ENCODE results near the gene TMX4. TPM values are rescaled to one million over a fixed set of nuclear protein-coding genes. Genes with fewer than 3 reads are reported as not detected.
"Not testable (repeated sequence)": the region's sequence is repeated elsewhere in the genome, so short reads cannot be mapped to it uniquely, and the experiment has no call there.

The TMX4 gene
- total RNA-seq, 2 donors from 2014 or later, result 57.0 to 236 TPM

DNA sequence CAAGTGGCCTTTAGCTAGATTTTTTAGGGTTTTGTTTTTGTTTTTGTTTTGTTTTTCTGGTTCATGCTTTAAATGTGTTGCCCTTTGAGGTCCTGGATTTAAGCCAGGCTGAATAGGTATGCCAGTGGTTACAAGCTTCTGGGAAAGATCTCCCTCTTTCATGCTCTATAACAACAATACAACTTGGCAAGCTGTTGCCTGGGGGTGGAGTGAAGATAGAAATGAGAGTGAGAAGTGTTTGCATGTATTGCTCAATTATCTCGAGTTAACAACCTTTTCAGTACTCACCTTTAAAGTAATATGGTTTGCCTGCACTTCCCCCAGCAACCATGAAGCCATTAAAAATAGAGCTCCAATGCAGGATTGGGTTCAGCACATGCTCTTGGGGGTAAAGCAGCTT, 60.1 kb downstream of the TMX4 start:
- intact Hi-C loops (cut with DNase I), result no loop called here
- WGBS, result 25% methylated on average over 1 of the region's 1 CpG
- H3K36me3 ChIP-seq, result no peaks in the 10 kb centered on the region
- TF ChIP-seq, protein P1, sequence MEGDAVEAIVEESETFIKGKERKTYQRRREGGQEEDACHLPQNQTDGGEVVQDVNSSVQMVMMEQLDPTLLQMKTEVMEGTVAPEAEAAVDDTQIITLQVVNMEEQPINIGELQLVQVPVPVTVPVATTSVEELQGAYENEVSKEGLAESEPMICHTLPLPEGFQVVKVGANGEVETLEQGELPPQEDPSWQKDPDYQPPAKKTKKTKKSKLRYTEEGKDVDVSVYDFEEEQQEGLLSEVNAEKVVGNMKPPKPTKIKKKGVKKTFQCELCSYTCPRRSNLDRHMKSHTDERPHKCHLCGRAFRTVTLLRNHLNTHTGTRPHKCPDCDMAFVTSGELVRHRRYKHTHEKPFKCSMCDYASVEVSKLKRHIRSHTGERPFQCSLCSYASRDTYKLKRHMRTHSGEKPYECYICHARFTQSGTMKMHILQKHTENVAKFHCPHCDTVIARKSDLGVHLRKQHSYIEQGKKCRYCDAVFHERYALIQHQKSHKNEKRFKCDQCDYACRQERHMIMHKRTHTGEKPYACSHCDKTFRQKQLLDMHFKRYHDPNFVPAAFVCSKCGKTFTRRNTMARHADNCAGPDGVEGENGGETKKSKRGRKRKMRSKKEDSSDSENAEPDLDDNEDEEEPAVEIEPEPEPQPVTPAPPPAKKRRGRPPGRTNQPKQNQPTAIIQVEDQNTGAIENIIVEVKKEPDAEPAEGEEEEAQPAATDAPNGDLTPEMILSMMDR (IDR thresholded peaks at IDR 0.05), result no peak
- no peak for TF ChIP-seq POLR2AphosphoS5 (IDR thresholded peaks at IDR 0.05)
- TF ChIP-seq POLR2A (IDR thresholded peaks at IDR 0.05), result no peak
- no peaks in the 10 kb centered on the region for H3K4me1 ChIP-seq (replicated peaks)
- H3K9me3 ChIP-seq, result no peaks in the 10 kb centered on the region
- H3K27ac ChIP-seq, result no peak overlapping the region
- no peak overlapping the region for H3K4me3 ChIP-seq
- no peak for DNase-seq (ENCODE audit: low spot score)
- H3K27me3 ChIP-seq (replicated peaks; ENCODE audit: insufficient read depth), result no peaks in the 10 kb centered on the region

DNA sequence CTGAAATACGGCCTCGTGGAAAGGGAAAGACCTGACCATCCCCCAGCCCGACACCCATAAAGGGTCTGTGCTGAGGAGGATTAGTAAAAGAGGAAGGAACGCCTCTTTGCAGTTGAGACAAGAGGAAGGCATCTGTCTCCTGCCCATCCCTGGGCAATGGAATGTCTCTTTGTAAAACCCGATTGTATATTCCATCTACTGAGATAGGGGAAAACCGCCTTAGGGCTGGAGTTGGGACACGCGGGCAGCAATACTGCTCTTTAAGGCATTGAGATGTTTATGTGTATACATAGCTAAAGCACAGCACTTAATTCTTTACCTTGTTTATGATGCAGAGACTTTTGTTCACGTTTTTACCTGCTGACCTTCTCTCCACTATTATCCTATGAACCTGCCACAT, 63.0 kb downstream of the TMX4 start:
- intact Hi-C loops (cut with DNase I), result not testable (repeated sequence)
- WGBS, result 62% methylated on average over 9 of the region's 9 CpGs

DNA sequence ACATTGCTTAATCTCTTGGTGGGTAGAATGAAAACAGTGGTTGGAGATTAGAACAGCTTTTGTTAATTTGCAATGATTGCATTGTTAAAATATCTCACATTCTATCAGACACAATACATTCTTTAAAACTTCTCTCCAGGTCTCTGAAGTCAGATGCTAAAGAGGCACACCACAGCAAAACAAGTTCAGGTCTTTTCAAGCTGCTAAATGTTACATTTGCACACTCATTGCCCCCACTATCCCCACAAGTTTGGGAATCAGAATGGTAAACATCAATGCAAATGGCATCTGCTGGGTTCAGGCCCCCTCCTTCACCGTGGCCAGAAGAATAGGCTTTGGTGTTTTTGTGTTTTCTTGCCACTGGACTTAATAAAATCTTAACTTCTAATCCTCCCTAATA, 69.2 kb downstream of the TMX4 start:
- H3K27ac ChIP-seq, result no peak overlapping the region
- no peak for DNase-seq (ENCODE audit: low spot score)
- TF ChIP-seq, protein P1 (IDR thresholded peaks at IDR 0.05), result no peak
- no peak for TF ChIP-seq POLR2AphosphoS5 (IDR thresholded peaks at IDR 0.05)
- TF ChIP-seq POLR2A (IDR thresholded peaks at IDR 0.05), result no peak
- intact Hi-C loops (cut with DNase I), result no loop called here
- no peak overlapping the region for H3K4me3 ChIP-seq
- 45% methylated on average over 1 of the region's 1 CpG for WGBS
- no peaks in the 10 kb centered on the region for H3K36me3 ChIP-seq
- H3K9me3 ChIP-seq, result no peaks in the 10 kb centered on the region
- no peaks in the 10 kb centered on the region for H3K4me1 ChIP-seq (replicated peaks)
- no peaks in the 10 kb centered on the region for H3K27me3 ChIP-seq (replicated peaks; ENCODE audit: insufficient read depth)

More for the DNA sequence above, 63.0 kb downstream of the TMX4 start:
- not testable (repeated sequence) for DNase-seq (ENCODE audit: low spot score); H3K27me3 ChIP-seq (replicated peaks; ENCODE audit: insufficient read depth); H3K4me1 ChIP-seq (replicated peaks); H3K36me3 ChIP-seq; H3K27ac ChIP-seq; H3K9me3 ChIP-seq; H3K4me3 ChIP-seq

DNA sequence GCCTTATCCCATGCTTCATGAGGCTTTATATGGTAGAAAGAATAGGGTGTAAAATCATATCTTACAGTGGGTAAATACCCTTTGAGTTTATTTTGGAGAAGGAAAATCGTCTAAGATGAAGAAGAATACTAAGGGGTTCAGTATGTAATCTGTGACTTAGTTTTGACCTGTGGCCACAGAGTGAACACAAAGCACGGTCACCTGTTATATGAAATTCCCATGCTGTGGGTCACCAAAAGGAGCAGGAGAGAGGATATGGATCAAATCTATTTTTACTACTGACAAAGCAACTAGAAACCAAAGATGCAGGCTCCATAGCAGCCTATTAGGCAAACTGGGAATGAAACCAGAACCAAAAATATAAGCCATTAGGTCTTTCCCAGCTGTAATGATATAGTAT, 75.7 kb downstream of the TMX4 start:
- H3K9me3 ChIP-seq, result no peaks in the 10 kb centered on the region
- DNase-seq (ENCODE audit: low spot score), result no peak
- TF ChIP-seq, protein P1 (IDR thresholded peaks at IDR 0.05), result no peak
- no peak for TF ChIP-seq POLR2AphosphoS5 (IDR thresholded peaks at IDR 0.05)
- no peak for TF ChIP-seq POLR2A (IDR thresholded peaks at IDR 0.05)
- H3K4me1 ChIP-seq (replicated peaks), result no peaks in the 10 kb centered on the region
- intact Hi-C loops (cut with DNase I), result no loop called here
- 30% methylated on average over 2 of the region's 2 CpGs for WGBS
- H3K4me3 ChIP-seq, result no peak overlapping the region
- H3K27ac ChIP-seq, result no peak overlapping the region
- H3K36me3 ChIP-seq, result no peaks in the 10 kb centered on the region
- no peaks in the 10 kb centered on the region for H3K27me3 ChIP-seq (replicated peaks; ENCODE audit: insufficient read depth)

DNA sequence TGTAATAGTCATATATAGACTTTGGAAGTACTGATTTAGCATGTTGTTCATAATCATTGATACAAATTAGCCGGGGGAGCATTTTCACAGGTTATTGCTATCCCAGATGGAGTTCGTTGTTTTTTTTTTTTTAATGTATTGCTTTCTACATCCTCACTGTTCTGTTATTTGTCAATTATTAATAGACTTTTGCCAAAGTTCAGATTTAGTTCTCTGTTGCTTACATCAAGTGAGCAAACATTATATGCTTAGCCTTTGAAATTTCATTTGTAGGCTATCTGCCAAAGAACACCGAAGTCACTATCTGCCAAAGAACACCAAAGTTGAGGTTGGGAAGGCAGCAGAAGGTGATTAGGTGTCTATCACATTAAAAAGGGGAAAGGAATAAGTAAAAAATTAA, 79.2 kb downstream of the TMX4 start, which contains the start of gene HAO1:
Gene HAO1 (minus strand): TSS at position 118 of the 400 bp plus-strand sequence. CDS start 36 bp downstream, at position 82.
- 64% methylated on average over 3 of the region's 3 CpGs for WGBS
- no peak within 1 kb of the TSS for H3K27ac ChIP-seq
- H3K27me3 ChIP-seq (replicated peaks; ENCODE audit: insufficient read depth), result no peaks in the 10 kb centered on the region
- no peaks in the 10 kb centered on the region for H3K36me3 ChIP-seq
- no peaks in the 10 kb centered on the region for H3K9me3 ChIP-seq
- no peaks in the 10 kb centered on the region for H3K4me1 ChIP-seq (replicated peaks)
- TF ChIP-seq, protein P1 (IDR thresholded peaks at IDR 0.05), result no peak
- TF ChIP-seq POLR2AphosphoS5 (IDR thresholded peaks at IDR 0.05) (no peak), POLR2A (IDR thresholded peaks at IDR 0.05) (no peak)
- no peak for DNase-seq (ENCODE audit: low spot score)
- intact Hi-C loops (cut with DNase I), result no loop called here
- no peak within 1 kb of the TSS for H3K4me3 ChIP-seq

Measured in prostate gland (tissue), 2 donors.